Tibial nerve (tissue), 3 donors: ENCODE measurements around the gene VPS41.

Experiments used
- POLR2A ChIP-seq, 2 donors: fragments of 450-650 bp; IDR thresholded peaks; one replicate each; pipeline ENCODE4 v1.6.1; 2017; ENCODE audit warnings: antibody characterized with exemption in 2 of 2, mild to moderate bottlenecking in 2 of 2, moderate library complexity in 2 of 2
- TF ChIP-seq, protein P1 (sequence below), 5 experiments: fragments of 200-600 bp in 3 of 5; fragments of 450-650 bp in 2 of 5; sonication (generic) in 3 of 5; IDR thresholded peaks; one replicate each; pipeline ENCODE4 v1.5.1; 2016 to 2019; ENCODE audit warnings: antibody characterized with exemption in 5 of 5, mild to moderate bottlenecking in 3 of 5, moderate library complexity in 2 of 5

DNA sequence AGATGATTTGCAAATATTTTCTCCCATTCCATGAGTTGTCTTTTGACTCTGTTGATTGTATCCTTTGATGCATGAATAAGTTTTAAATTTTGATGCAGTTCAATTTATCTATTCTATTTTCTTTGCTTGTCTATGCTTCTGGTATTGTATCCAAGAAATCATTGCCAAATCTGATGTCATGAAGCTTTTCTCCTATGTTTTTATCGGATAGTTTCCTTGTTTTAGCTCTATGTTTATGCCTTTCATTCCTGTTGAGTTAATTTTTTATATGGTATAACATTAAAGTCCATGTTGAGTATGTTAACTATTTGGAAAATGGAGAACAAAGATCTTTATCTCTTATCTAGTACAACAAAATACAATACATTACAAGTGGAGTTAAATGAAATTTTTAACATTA is 27.6 kb upstream of the VPS41 start:
- TF ChIP-seq, protein P1, sequence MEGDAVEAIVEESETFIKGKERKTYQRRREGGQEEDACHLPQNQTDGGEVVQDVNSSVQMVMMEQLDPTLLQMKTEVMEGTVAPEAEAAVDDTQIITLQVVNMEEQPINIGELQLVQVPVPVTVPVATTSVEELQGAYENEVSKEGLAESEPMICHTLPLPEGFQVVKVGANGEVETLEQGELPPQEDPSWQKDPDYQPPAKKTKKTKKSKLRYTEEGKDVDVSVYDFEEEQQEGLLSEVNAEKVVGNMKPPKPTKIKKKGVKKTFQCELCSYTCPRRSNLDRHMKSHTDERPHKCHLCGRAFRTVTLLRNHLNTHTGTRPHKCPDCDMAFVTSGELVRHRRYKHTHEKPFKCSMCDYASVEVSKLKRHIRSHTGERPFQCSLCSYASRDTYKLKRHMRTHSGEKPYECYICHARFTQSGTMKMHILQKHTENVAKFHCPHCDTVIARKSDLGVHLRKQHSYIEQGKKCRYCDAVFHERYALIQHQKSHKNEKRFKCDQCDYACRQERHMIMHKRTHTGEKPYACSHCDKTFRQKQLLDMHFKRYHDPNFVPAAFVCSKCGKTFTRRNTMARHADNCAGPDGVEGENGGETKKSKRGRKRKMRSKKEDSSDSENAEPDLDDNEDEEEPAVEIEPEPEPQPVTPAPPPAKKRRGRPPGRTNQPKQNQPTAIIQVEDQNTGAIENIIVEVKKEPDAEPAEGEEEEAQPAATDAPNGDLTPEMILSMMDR (IDR thresholded peaks at IDR 0.05), result no peak
- no peak for TF ChIP-seq POLR2A (IDR thresholded peaks at IDR 0.05)
